ENCODE results near the gene PAIP1.

DNA sequence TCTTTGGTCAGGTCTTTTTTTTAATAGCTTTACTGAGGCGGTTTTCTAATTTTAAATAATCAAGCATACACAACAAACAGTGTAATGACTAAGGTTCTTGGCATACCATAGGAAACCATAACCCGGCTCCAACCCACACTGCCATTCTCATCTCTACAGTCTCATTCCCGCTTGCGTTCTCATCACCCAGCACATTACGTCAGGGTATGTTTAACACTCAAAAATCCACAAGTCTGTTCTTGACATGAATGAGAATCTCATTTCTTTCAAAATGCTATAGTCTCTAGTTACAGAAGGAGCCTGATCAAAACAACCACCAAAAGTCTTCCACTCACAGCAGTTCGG is 42.4 kb downstream of the PAIP1 start:
- TF ChIP-seq, protein P1, sequence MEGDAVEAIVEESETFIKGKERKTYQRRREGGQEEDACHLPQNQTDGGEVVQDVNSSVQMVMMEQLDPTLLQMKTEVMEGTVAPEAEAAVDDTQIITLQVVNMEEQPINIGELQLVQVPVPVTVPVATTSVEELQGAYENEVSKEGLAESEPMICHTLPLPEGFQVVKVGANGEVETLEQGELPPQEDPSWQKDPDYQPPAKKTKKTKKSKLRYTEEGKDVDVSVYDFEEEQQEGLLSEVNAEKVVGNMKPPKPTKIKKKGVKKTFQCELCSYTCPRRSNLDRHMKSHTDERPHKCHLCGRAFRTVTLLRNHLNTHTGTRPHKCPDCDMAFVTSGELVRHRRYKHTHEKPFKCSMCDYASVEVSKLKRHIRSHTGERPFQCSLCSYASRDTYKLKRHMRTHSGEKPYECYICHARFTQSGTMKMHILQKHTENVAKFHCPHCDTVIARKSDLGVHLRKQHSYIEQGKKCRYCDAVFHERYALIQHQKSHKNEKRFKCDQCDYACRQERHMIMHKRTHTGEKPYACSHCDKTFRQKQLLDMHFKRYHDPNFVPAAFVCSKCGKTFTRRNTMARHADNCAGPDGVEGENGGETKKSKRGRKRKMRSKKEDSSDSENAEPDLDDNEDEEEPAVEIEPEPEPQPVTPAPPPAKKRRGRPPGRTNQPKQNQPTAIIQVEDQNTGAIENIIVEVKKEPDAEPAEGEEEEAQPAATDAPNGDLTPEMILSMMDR (conservative IDR thresholded peaks at IDR 0.05; ENCODE audit: low read depth, low read length): no peak
- TF ChIP-seq EZH2 (IDR thresholded peaks at IDR 0.05; ENCODE audit: borderline replicate concordance, low read depth, low read length, poor library complexity, severe bottlenecking): no peak
